M059J (cell line): ENCODE data around the gene SLC43A1. TPM values are rescaled to one million over a fixed set of nuclear protein-coding genes. Genes with fewer than 3 reads are reported as not detected.
"Not testable (repeated sequence)": the region's sequence is repeated elsewhere in the genome, so short reads cannot be mapped to it uniquely, and the experiment has no call there.

Source experiments
- DNase-seq: peaks from one replicate; pipeline ENCODE4 v3.0.0-alpha.2; 2012; ENCODE audit warnings: low read depth
- total RNA-seq: library from RNA; depleted of rRNA; stranded (reverse); fragments of >200 nt; shearing (Covaris generic); gene quantifications from 2 replicates; pipeline ENCODE4 v1.2.3, GENCODE V29; 2014; rRNA removed

The SLC43A1 gene
- 4.8 and 6.9 TPM in 2 replicates for total RNA-seq

GRCh38 chr11:57515332-57516060 lies at the start of gene SLC43A1:
Gene SLC43A1 (minus strand): TSS chr11:57515702. CDS start chr11:57514111, 1,591 bp downstream.
- DNase-seq: peak; percentile 58

- no peak for DNase-seq
Observed at GRCh38 chr11:57562596-57562995, 47.1 kb upstream of the SLC43A1 start.

DNA sequence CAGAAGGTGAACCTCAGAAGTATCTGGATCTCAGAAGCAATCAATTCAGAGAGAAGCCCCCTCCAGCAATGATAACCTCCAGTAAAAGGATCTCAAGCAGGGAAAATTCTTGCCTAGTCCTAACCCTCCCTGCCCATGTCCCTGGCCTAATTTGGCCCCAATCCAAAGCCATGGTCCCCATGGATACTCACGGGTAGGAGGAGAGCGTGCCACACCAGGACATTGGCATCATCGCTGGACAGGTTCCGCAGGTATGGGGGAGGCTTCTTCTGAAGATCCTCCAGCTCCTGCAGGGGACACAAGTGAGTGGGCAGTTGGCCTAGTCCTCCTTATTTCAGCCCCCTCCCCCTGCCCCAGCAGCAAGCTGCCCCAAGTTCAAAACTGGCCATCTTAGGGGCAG lies 44.6 kb upstream of the SLC43A1 start:
- no peak for DNase-seq

- DNase-seq: no peak
Observed at GRCh38 chr11:57556041-57556440, 40.5 kb upstream of the SLC43A1 start.

DNA sequence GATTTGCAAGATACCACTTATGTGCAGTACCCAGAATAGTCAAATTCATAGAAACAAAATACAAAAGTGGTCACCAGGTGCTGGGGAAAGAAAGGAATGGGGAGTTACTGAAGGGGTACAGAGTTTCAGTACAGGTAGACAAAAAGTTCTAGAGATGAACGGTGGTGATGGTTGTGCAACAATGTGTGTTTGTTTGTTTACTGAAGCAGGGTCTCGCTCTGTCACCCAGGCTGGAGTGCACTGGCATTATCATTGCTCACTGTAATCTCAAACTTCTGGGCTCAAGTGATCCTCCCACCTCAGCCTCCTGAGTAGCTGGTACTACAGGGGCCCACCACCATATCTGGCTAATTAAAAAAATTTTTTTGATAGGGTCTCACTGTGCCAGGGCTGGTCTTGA lies 39.9 kb upstream of the SLC43A1 start:
- no peak for DNase-seq

GRCh38 chr11:57552479-57552878 lies 37.0 kb upstream of the SLC43A1 start:
- no peak for DNase-seq

GRCh38 chr11:57551941-57552340 lies 36.4 kb upstream of the SLC43A1 start:
- no peak for DNase-seq

GRCh38 chr11:57549983-57550382 lies 34.5 kb upstream of the SLC43A1 start:
- no peak for DNase-seq

- DNase-seq: peak; percentile 55
Observed at GRCh38 chr11:57547854-57548377, 32.4 kb upstream of the SLC43A1 start.

GRCh38 chr11:57546869-57547475 lies 31.5 kb upstream of the SLC43A1 start:
- peak; percentile 80 for DNase-seq

GRCh38 chr11:57546451-57546850 lies 30.9 kb upstream of the SLC43A1 start:
- DNase-seq: no peak

DNA sequence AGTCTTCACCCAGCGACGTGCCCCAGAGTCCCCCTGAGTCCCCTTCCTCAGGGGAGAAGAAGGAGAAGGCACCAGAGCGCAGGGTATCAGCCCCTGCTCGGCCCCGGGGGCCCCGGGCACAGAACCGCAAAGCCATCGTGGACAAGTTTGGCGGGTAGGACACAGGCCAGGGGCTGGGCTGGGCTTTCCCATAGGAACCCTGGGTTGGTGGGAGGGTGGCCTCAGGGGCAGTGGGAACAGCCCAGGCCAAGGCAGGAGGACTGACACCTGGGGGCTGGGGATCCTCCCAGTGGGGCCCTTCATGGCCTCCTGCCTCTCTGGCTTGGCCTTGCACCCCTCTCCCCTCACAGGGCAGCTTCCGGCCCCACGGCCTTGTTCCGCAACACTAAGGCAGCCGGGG lies 30.4 kb upstream of the SLC43A1 start:
- no peak for DNase-seq

DNA sequence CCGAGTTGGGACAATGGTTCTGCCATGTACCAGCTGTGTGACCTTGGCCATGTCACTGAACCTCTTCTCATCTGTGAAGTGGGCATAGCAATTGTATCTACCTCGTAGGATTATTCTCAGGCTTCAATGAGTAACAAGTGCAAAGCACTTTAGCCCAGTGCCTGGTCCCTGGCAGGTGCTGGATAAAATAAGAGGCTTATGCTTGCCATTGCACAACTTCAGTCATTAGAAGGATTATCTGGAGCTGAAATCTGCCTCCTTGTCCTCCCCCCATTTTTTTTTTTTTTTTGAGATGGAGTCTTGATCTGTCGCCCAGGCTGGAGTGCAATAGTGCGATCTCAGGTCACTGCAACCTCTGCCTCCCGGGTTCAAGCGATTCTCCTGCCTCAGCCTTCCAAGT lies 29.1 kb upstream of the SLC43A1 start:
- no peak for DNase-seq

DNA sequence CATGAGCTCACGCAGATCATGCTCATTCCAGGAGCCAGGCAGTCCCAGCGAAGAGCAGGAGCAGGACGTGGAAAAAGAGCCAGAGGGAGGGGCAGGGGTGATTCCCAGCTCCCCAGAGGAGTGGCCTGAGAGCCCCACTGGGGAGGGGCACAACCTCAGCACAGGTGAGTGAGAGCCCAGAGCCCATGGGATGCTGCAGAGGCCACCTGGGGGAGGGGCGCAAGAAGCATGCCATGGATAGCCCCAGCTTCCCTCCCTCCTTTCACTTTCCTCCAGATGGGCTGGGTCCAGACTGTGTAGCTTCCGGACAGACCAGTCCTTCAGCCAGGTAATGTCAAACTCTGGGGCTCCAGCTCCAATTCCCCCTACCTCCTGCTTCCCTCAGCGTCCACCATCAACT lies 28.1 kb upstream of the SLC43A1 start:
- no peak for DNase-seq

GRCh38 chr11:57542582-57542981 lies 27.1 kb upstream of the SLC43A1 start:
- no peak for DNase-seq

GRCh38 chr11:57541169-57541568 lies 25.7 kb upstream of the SLC43A1 start:
- no peak for DNase-seq

- DNase-seq: peak; percentile 64
Observed at GRCh38 chr11:57539342-57539741, 23.8 kb upstream of the SLC43A1 start.

DNA sequence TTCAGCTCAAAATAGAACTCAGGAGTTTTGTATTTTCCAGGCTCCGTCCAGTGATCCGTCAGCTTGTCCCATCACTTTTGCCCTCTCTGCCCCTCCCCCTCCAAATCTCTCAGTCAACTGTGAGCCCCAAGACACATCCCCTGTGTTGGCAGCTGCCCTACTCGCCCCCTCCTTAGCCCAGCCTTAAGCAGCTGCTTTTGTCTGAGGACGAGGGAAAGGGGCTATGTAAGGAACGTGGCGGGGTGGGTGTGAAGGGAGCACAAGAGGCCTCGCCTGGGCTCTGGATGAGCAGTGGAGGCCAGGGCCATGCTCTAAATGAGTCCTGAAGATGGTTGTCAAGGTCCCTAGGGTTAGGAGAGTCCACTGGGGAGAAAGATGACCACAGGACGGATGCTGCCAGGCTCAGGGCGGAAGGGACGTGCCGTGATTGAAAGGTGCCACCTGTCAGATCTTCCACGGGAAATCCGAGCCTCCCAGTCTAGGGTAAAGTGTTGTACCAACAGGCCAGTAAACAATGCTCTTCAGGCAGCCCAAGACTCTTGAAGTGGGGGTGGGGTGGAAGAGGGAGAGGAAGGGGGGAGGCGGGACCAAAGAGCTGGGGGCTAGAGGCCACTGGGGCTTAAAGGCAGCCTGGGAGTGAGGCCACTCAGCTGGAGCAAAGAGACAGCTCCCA lies 21.6 kb upstream of the SLC43A1 start, which contains the start of gene SMTNL1:
Gene SMTNL1, plus strand, starts transcription at position 649 of the 673 bp plus-strand sequence. CDS start 5,048 bp downstream, outside the sequence.
- no peak for DNase-seq

DNA sequence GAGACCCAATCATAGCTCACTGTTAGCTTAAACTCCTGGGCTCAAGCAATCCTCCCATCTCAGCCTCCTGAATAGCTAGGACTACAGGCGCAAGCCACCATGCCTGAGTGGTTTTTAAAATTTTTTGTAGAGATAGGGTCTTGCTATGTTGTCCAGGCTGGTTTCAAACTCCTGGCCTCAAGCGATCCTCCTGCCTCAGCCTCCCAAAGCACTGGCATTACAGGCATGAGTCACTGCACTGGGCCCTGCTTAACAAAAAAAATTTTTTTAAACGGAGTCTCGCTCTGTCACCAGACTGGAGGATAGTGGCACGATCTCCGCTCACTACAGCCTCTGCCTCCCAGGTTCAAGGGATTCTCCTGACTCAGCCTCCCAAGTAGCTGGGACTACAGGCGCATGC lies 18.9 kb upstream of the SLC43A1 start:
- DNase-seq: not testable (repeated sequence)

- peak; percentile 98 for DNase-seq
Observed at GRCh38 chr11:57530596-57531507, 15.3 kb upstream of the SLC43A1 start, which contains the start of gene TIMM10. Gene TIMM10 (minus strand): TSS chr11:57530754. CDS start chr11:57530189, 565 bp downstream.

GRCh38 chr11:57530215-57530595 lies 14.7 kb upstream of the SLC43A1 start:
- no peak for DNase-seq
